BJ (cell line): ENCODE results near the gene PSMC1. TPM values are rescaled to one million over a fixed set of nuclear protein-coding genes. Genes with fewer than 3 reads are reported as not detected.

Experiments
- CTCF ChIA-PET: fragments of 350-600 bp; formaldehyde crosslinking; extraction: SDS; loops from one replicate; lab custom pipeline; 2021; ENCODE audit warnings: antibody characterized with exemption, inconsistent platforms; lab: Yijun Ruan, JAX
- POLR2A ChIA-PET: fragments of 300-600 bp; sonication (Branson Sonifier 250); formaldehyde crosslinking; extraction: SDS; loops from one replicate; lab custom pipeline; 2021; ENCODE audit warnings: antibody characterized with exemption; lab: Charles Lee
- DNase-seq: peaks from one replicate; pipeline ENCODE4 v3.0.0-alpha.2; 2011; ENCODE audit warnings: low read depth
- H3K27me3 ChIP-seq: 2 replicates; pipeline ENCODE4 v1.6.0; 2011; ENCODE audit warnings: low read length; ENCODE audit not compliant: control insufficient read depth, insufficient read depth
- H3K36me3 ChIP-seq: 2 replicates; pipeline ENCODE4 v1.5.1; 2011; ENCODE audit warnings: low read length; ENCODE audit not compliant: control insufficient read depth, insufficient read depth
- H3K4me3 ChIP-seq: 2 replicates; pipeline ENCODE4 v1.5.1; 2011; ENCODE audit warnings: low read depth, mild to moderate bottlenecking, control low read depth, low read length
- polyA plus RNA-seq: library from polyadenylated mRNA; depleted of rRNA; stranded (reverse); fragments of >200 nt; gene quantifications from 2 replicates; pipeline ENCODE4 v1.2.3, GENCODE V29; 2011
- TF ChIP-seq, protein P1 (sequence below): IDR thresholded peaks from 2 replicates; pipeline ENCODE4 v1.5.1; 2011; ENCODE audit warnings: low read depth, mild to moderate bottlenecking, control low read depth, inconsistent platforms, low read length, moderate library complexity; ENCODE audit not compliant: insufficient read depth

Gene PSMC1
- polyA plus RNA-seq, 1 experiment = 102 TPM

DNA sequence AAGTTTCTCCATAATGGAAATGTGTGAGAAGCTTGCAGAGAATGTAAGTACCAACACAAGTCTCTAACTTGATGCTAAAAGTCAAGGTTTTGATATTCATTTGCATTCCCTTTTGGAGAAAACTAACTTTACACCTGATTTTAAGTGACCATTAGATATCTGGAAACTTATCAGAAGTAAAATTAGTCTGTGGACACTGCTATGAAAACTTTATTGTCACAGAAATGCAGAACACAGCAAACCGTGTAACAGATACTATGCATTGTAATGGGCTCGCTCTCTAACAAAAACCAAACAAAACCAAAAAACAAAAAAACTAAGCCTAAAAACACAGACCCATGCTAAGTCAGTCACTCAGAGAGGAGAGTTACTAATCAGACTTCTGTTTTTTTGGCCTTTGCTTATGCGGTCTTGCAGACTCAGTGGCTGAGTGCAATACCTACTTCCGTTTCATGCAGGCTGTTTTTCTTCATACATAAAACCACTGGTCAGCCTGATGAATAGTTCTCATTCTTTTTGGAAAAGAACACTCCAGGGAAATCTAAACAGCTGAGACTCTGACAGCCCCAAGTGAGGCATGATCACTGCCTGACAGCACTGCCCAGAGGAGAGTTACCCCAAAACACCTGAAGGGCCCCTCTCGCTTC lies 39.6 kb downstream of the PSMC1 start:
- Histone ChIP-seq H3K27me3 (no peaks in the 10 kb centered on the region), H3K4me3 (no peak overlapping the region), H3K36me3 (peaks cover 4% of the 10 kb centered on the region)
- ChIA-PET POLR2A (no interaction called here), CTCF (interaction anchor here (0.8 kb wide), 1 partner anchor 104 kb away, joined by 3 read pairs; no protein-coding TSS in a partner anchor)
- no peak for DNase-seq
- TF ChIP-seq, protein P1, sequence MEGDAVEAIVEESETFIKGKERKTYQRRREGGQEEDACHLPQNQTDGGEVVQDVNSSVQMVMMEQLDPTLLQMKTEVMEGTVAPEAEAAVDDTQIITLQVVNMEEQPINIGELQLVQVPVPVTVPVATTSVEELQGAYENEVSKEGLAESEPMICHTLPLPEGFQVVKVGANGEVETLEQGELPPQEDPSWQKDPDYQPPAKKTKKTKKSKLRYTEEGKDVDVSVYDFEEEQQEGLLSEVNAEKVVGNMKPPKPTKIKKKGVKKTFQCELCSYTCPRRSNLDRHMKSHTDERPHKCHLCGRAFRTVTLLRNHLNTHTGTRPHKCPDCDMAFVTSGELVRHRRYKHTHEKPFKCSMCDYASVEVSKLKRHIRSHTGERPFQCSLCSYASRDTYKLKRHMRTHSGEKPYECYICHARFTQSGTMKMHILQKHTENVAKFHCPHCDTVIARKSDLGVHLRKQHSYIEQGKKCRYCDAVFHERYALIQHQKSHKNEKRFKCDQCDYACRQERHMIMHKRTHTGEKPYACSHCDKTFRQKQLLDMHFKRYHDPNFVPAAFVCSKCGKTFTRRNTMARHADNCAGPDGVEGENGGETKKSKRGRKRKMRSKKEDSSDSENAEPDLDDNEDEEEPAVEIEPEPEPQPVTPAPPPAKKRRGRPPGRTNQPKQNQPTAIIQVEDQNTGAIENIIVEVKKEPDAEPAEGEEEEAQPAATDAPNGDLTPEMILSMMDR = no peak

DNA sequence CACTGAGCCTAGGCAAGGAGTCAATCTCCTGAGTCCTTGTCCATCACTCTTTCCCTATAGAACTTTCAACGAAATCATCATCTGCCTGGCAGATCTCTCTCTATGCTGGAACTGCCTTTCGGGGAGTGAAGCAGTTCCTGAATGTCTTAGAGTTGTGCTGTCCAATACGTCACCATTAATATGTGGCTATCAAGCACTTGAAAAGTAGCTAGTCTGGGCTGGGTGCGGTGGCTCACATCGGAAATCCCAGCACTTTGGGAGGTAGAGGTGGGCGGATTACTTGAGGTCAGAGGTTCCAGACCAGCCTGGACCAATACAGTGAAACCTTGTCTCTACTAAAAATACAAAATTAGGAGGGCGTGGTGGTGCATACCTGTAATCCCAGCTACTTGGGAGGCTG lies 40.3 kb downstream of the PSMC1 start:
- POLR2A ChIA-PET = no interaction called here
- peaks cover 3% of the 10 kb centered on the region for H3K36me3 ChIP-seq
- H3K4me3 ChIP-seq = no peak overlapping the region
- DNase-seq = no peak
- TF ChIP-seq, protein P1 = no peak
- CTCF ChIA-PET = interaction anchor here (0.8 kb wide), 1 partner anchor 103 kb away, joined by 3 read pairs; no protein-coding TSS in a partner anchor
- no peaks in the 10 kb centered on the region for H3K27me3 ChIP-seq

DNA sequence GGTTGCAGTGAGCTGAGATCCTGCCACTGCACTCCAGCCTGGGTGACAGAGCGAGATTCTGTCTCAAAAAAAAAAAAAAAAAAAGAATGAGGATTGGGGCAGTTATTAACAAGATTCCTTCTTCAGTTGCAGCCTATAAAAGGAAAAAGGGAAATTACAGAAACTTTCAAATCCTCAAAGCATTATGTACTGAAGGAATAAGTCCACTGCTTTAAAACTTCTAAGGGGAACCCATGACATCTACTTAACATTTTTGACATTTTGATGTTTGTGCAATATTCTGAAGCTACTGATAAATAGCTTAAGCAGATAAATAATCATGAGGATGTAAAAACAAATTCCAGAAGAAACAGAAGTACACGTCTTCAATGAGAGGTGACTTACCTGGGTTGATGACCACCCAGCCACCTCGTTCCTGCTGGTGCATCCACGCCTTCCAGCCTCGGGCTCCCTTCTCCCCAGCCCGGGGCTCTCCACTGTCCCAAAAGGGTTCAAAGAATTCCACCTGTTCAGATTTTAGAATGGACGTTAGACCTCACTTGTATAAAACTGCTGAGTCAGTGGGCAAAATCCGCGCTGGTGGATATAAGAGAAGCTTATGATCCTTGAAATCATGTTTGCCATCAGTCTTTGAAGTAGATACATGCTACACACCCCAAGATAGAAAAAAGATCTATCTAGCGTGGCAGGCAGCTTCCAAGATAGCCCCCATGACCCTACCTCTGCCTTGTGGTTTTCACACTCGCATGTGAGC lies 41.7 kb downstream of the PSMC1 start:
- DNase-seq = no peak
- Histone ChIP-seq H3K27me3 (no peaks in the 10 kb centered on the region), H3K4me3 (no peak overlapping the region), H3K36me3 (peaks cover 1% of the 10 kb centered on the region)
- ChIA-PET CTCF (interaction anchor here (0.8 to 1.1 kb wide), 2 partner anchors 398 to 399 kb away, joined by 4 read pairs; no protein-coding TSS in a partner anchor), POLR2A (no interaction called here)
- TF ChIP-seq, protein P1 = no peak

DNA sequence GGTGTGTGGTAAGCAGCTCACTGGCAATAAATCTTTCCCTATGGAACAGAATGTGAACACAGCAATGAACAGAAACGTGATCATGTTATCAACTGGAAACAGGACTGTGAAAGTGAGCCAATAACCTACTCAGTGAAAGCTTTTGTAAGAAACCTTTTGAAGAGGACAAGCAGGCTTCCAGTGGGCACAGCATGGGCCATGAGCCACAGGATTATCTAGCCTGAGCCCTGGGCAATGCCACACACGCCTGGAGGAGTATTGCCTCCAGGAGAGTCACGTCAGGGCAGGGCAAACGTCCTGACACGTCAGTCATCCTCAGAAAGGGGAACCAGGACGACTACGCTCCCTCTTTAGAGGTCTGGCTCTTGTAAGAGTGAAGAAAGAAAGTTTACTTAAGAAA lies 43.1 kb downstream of the PSMC1 start:
- Histone ChIP-seq H3K4me3 (no peak overlapping the region), H3K36me3 (peaks cover 3% of the 10 kb centered on the region), H3K27me3 (no peaks in the 10 kb centered on the region)
- ChIA-PET POLR2A (no interaction called here), CTCF (interaction anchor here (1.7 kb wide), 1 partner anchor 10 kb away, joined by 4 read pairs; no protein-coding TSS in a partner anchor)
- no peak for DNase-seq
- TF ChIP-seq, protein P1 = no peak

DNA sequence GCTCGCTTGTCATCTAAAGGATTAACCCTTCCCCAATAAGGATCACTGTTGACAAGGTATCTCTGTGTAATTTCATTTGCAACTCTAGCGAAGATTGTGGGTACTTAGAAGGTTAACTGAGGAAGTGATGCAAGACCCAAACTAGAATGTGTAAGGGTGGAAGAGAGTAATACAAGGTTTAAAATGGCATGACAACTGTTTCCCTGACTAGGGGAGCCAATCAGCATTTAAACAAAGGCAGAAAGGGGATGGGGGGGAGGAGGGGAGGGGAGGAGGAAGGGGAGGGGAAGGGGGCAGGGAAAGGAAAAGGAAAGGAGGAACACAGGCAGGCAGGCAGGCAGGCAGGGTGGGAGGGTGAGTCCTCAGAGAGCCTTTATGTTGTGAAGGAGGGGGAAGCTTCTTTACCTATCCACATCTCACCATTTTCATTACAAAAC lies 44.3 kb downstream of the PSMC1 start:
- TF ChIP-seq, protein P1 = no peak
- Histone ChIP-seq H3K27me3 (no peaks in the 10 kb centered on the region), H3K36me3 (peaks cover 3% of the 10 kb centered on the region), H3K4me3 (no peak overlapping the region)
- ChIA-PET POLR2A (no interaction called here), CTCF (interaction anchor here (0.6 to 4.1 kb wide), 7 partner anchors 12 to 460 kb away, joined by 3 to 33 read pairs (median 5); partner anchors contain the start of gene CALM1)
- no peak for DNase-seq
